ENCODE data around the gene CARMIL1.

GRCh38 chr6:25417046-25417605 is 138.0 kb downstream of the CARMIL1 start:
- TF ChIP-seq TAF1 (IDR thresholded peaks at IDR 0.05; ENCODE audit: low read depth, low read length) (no peak), POLR2A (IDR thresholded peaks at IDR 0.05; ENCODE audit: low read depth, low read length) (no peak), POLR2AphosphoS5 (IDR thresholded peaks at IDR 0.05; ENCODE audit: low read depth, low read length) (no peak)
